GM18520 (cell line): ENCODE data around the gene KRT38.
"Not testable (repeated sequence)": the region's sequence is repeated elsewhere in the genome, so short reads cannot be mapped to it uniquely, and the experiment has no call there.

Source experiments
- ATAC-seq: cut with Tn5 transposase; IDR thresholded peaks from one replicate; pipeline ENCODE4 v1.9.1; 2021; ENCODE audit not compliant: unreplicated experiment

KRT38 gene

DNA sequence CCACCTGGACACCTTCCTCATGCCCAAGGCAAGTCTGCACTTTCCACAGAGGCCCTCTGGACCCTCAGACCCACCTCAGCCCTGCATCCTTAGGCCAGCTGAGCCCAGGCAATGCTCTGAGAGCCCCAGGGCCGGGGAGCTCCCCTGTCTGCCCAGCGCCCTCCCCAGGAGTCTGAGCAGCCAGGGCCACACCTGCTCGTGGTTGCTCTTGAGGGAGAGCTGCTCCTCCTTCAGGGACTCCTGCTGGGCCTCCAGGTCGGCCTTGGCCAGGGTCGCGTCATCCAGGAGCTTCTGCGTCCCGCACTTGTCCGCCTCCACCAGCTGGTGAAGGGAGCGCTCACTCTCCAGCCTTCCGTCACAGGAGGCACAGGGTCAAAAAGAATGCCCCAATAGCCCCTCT lies 18.2 kb downstream of the KRT38 start:
- not testable (repeated sequence) for ATAC-seq

GRCh38 chr17:41421617-41422016 lies 19.2 kb downstream of the KRT38 start:
- no peak for ATAC-seq

- ATAC-seq, result no peak
These were observed 19.7 kb downstream of the KRT38 start for GRCh38 chr17:41421116-41421515.

DNA sequence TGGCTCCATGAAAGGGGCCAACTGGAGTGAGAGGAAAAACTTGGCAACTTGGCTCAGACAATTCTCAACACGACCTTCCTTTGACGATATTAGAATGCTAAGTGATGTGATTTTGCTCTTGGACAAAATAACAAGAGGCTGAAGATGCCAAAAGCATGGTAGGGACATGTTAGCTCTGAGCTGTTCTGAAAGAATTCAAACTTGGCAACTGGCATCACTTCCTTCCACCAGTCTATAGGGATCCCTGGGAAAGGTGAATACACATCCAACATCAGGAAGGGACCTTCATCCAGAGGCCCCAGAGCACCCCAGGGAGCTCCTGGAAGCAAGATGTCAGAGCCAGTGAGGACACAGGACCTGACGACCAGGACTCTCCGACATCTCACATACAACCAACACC lies 20.6 kb downstream of the KRT38 start:
- ATAC-seq, result no peak

GRCh38 chr17:41419716-41420115 lies 21.1 kb downstream of the KRT38 start:
- no peak for ATAC-seq

- no peak for ATAC-seq
These were observed 22.5 kb downstream of the KRT38 start for GRCh38 chr17:41418116-41418860.

DNA sequence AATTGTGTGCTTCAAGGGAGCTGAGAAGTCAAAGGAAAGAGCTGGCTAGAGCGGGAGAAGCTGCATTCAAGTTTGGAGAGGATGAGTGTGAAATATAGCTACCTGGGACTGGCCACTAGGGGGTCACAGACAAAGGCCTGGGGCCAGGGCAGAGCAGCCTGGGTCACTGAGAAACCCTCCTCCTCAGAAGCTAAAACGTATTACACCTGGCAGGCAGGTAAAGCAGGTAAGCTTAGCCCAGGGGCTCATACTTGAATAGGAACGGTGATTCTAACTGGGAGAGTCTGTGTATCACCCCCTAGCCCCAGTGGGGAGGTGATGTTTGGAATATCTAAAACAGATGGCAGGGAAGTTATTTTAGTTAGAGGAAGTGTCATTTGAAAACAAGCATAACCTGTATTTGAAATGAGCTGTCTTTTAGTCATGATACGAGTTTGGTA lies 23.2 kb downstream of the KRT38 start:
- ATAC-seq, result no peak

- ATAC-seq, result no peak
These were observed 23.7 kb downstream of the KRT38 start for GRCh38 chr17:41417127-41417526.

DNA sequence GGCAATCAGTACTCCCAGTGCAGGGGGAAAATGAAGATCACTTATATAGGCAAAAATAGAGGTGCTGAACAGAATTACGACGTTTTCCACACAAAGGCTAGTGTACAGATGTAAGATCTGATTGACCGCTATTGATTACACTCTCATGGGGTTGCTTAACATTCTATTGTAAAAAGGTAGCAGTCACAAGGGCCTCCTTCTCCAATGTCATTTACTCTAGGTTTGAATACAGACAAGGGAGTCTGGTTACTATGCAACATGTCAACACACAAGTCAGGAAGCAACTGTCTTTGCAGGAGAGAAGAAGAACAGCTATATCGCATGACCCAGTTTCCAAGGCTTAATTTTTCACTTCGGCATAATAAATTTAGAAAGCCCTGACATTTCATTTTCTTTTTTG lies 24.3 kb downstream of the KRT38 start:
- no peak for ATAC-seq

GRCh38 chr17:41415833-41416335 lies 24.9 kb downstream of the KRT38 start:
- no peak for ATAC-seq

DNA sequence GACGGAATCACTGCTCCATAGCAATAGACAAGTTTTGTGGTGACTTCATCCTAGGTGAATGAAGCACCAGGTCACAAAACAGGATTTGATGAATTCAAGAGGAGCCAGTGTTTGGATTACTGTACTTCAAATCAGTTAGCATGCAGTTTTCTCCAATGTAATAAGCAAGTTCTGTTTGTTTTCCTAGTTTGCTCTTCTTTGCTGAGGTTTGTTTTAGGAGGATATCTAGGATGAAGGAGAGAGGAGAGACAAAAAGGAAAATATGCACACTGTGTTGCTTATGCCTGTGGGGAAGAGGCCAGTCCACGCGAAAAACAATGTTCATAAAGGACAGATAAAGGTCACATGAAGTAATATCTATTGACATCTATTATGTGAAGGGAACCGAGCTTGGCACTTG lies 25.4 kb downstream of the KRT38 start:
- no peak for ATAC-seq

DNA sequence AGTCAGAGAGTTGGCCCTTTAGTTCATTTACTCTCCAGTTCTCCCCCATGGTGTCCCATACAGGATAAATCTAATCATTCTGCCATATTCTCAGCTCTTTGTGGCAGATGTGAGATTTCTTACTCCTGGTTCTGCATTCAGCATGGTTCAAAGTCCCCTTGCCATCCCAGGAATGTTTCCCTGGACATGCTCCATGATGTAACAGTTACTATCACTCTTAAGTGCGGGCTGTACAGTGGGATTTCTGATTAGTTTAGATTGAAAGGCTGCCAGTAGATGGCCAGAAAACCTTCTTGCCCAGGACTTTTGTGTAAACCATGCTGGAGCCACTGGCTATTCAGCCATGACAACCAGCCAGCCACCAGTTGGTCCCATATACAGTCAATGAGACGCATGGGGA lies 26.8 kb downstream of the KRT38 start:
- no peak for ATAC-seq

- no peak for ATAC-seq
These were observed 27.3 kb downstream of the KRT38 start for GRCh38 chr17:41413353-41413957.

DNA sequence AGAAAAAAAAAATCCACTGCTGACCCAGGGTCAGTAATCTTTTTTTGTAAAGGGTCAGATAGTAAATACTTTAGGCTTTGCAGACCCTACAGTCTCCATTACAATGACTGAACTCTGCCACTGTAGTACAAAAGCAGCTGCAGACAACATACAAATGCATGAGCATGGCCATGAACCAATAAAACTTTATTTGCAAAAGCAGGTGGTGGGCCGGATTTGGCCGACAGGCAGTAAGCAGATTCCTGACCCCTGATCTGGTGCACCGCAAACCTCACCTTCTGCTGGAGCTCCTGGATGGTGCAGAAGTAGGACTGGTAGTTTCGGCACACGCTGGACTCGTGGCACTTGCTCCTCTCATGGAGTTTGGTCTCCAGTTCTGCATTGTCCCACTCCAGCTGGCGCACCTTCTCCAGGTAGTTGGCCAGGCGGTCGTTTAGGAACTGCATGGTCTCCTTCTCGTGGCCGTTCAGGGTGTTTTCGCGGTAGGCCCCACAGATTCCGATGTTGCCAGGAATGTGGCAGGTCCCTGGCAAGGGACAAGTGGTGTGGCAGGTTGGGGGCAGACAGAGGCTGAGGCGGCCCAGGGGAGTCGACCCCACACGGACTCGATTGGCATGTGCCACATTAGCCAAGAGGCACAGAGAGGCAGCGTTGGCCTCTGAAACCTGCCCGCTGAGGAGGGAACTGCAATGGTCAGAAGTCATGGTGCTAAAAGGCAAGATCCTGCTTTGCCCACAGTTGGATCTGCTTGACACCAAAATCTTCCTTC lies 29.5 kb downstream of the KRT38 start:
- ATAC-seq, result no peak

GRCh38 chr17:41407226-41407625 lies 33.6 kb downstream of the KRT38 start:
- ATAC-seq, result no peak

GRCh38 chr17:41406205-41406604 lies 34.6 kb downstream of the KRT38 start:
- no peak for ATAC-seq

- ATAC-seq, result no peak
These were observed 36.6 kb downstream of the KRT38 start for GRCh38 chr17:41404024-41404671.

DNA sequence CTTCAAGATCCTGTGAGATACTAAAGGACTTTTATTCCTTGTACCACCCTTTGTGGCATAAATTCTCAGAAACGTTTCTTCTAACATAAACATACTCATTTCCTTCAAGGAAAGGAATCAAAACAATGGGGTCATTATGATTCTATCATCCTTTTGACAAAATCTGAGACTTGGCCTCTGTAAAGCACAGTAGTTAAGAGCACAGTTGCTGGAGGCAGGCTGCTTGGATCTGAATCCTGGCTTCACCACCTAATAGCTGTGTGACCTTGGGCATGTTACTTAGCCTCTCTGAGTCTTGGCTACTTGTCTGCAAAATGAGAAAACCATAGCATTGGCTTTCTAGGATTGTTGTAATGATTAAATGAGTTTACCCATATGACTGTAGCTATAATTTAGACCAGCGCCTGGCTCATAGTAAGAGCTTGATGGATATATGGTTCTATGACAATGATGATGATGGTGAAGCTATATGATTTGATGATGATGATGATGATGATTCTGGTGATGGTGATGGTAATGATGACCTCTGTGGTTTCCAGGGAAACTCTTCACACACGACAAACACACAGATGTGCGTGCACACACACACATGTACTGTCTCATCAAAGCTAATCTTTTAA lies 37.3 kb downstream of the KRT38 start:
- no peak for ATAC-seq

DNA sequence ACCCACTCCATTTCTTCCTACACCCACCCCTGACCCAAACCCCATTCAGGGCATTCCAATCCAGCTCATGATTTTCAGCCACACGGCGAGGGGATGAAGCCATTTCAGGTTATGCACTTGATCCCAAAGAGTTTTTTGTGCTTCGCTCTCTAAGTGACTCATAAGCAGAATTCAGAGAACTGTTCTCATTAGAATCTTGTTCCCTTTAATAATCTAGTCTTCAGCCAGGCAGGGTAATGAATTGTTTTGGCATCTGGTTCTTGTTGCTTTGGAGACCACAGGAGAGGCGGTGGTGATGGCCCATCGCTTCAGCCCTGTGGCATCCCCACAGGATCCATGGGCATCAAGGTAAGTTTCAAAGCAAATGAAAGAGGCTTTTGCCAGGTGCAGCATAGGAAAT lies 38.6 kb downstream of the KRT38 start:
- ATAC-seq, result no peak

- no peak for ATAC-seq
These were observed 43.7 kb downstream of the KRT38 start, which contains the start of gene KRT31 for GRCh38 chr17:41396996-41397660. Gene KRT31, minus strand, starts transcription at chr17:41397608. Its CDS starts 69 bp downstream, at chr17:41397539.
